ENCODE results near the gene GALNT9. TPM values are rescaled to one million over a fixed set of nuclear protein-coding genes. Genes with fewer than 3 reads are reported as not detected.

Gene GALNT9
- total RNA-seq, 4 donors from 2014 or later: 1.6 TPM; not detected in 3

DNA sequence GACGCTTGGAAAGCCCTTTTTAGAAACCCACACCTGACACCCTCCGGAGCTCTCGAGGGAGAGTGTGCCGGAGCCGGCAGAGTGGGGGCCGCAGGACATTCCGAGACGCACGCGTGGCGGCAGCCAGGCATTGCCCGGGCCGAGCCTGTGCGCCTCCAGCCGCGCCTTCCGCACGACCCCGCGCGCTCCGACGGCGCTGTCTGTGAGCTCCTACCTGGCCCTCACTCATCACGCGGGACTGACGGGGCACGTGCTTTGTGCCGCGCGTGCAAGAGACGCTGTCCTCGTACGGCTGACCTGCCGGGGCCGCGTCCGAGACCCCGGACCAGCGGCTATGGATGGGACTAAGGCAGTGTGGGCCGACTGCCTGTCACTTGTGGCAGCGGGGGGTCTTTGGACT lies 5.2 kb downstream of the GALNT9 start:
- Histone ChIP-seq H3K27ac (no peak overlapping the region), H3K36me3 (no peaks in the 10 kb centered on the region), H3K4me3 (no peak overlapping the region), H3K27me3 (peaks cover 0 to 47% of the 10 kb centered on the region in 2 donors), H3K4me1 (peaks cover 0 to 24% (median 2%) of the 10 kb centered on the region in 4 donors), H3K9me3 (no peaks in the 10 kb centered on the region)
- WGBS, 2 donors: 90 to 93% methylated on average over 42 of the region's 42 CpGs
- no peak for TF ChIP-seq EP300 (IDR thresholded peaks at IDR 0.05)
- TF ChIP-seq POLR2A (IDR thresholded peaks at IDR 0.05): no peak
- TF ChIP-seq, protein P1, sequence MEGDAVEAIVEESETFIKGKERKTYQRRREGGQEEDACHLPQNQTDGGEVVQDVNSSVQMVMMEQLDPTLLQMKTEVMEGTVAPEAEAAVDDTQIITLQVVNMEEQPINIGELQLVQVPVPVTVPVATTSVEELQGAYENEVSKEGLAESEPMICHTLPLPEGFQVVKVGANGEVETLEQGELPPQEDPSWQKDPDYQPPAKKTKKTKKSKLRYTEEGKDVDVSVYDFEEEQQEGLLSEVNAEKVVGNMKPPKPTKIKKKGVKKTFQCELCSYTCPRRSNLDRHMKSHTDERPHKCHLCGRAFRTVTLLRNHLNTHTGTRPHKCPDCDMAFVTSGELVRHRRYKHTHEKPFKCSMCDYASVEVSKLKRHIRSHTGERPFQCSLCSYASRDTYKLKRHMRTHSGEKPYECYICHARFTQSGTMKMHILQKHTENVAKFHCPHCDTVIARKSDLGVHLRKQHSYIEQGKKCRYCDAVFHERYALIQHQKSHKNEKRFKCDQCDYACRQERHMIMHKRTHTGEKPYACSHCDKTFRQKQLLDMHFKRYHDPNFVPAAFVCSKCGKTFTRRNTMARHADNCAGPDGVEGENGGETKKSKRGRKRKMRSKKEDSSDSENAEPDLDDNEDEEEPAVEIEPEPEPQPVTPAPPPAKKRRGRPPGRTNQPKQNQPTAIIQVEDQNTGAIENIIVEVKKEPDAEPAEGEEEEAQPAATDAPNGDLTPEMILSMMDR (IDR thresholded peaks at IDR 0.05): no peak
- no peak for DNase-seq (ENCODE audit: low spot score in 2 of 2)

GRCh38 chr12:132323171-132324010 lies 6.0 kb downstream of the GALNT9 start:
- H3K9me3 ChIP-seq: no peaks in the 10 kb centered on the region
- no peak overlapping the region for H3K4me3 ChIP-seq
- TF ChIP-seq POLR2A (IDR thresholded peaks at IDR 0.05) (no peak), EP300 (IDR thresholded peaks at IDR 0.05) (no peak)
- TF ChIP-seq, protein P1 (IDR thresholded peaks at IDR 0.05): no peak
- WGBS, 2 donors: 41 to 42% methylated on average over 37 to 44 of the region's 44 CpGs
- peaks cover 0 to 39% of the 10 kb centered on the region in 2 donors for H3K27me3 ChIP-seq
- no peak overlapping the region for H3K27ac ChIP-seq
- H3K36me3 ChIP-seq: no peaks in the 10 kb centered on the region
- DNase-seq (ENCODE audit: low spot score in 2 of 2): no peak
- H3K4me1 ChIP-seq: peaks cover 0 to 16% (median 2%) of the 10 kb centered on the region in 4 donors

DNA sequence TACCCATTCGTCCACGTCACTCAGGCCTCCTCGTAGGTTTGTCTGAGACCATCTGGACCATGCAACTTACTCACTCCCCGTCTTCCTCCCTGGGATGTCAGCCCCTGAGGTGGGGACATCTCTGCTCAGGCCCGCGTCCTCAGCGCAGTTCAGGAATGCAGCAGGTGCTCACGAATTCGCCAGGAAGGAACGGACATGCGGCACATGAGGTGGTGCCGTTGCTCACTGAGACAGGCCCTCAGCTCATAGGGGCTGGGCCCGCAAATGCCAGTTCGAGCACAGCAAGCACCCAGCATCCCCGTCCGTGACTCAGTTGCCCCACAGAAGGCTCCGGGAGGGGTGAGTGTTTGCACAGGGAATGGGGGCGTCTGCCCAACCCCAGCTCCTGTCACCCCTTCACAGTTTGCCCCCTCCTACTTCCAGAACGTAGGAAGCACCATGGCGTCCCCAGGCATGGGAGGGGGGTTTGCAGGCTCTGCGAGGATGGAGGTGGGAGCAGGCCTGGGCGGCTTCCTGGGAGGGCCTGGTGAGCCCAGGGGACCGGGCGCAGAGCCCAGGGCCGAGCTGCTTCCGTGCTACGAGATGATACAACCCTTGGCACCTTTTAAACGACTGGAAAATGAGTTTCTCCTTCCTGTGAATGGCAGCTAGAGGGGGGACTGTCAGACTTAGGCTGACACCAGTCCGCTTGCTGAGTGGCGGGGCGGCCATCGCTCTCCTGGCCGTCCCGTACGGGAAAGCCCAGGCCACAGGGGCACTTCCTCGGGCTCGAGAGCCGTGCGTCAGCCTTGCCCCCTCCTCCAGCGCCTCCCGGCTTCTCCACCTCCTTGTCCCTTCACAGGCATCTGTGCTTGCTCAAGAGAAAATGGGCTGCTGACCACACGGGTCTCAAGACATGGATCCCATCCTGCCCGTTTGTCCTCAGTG lies 6.9 kb downstream of the GALNT9 start:
- no peak overlapping the region for H3K27ac ChIP-seq
- no peak for TF ChIP-seq EP300 (IDR thresholded peaks at IDR 0.05)
- TF ChIP-seq POLR2A (IDR thresholded peaks at IDR 0.05): no peak
- TF ChIP-seq, protein P1 (IDR thresholded peaks at IDR 0.05): no peak

DNA sequence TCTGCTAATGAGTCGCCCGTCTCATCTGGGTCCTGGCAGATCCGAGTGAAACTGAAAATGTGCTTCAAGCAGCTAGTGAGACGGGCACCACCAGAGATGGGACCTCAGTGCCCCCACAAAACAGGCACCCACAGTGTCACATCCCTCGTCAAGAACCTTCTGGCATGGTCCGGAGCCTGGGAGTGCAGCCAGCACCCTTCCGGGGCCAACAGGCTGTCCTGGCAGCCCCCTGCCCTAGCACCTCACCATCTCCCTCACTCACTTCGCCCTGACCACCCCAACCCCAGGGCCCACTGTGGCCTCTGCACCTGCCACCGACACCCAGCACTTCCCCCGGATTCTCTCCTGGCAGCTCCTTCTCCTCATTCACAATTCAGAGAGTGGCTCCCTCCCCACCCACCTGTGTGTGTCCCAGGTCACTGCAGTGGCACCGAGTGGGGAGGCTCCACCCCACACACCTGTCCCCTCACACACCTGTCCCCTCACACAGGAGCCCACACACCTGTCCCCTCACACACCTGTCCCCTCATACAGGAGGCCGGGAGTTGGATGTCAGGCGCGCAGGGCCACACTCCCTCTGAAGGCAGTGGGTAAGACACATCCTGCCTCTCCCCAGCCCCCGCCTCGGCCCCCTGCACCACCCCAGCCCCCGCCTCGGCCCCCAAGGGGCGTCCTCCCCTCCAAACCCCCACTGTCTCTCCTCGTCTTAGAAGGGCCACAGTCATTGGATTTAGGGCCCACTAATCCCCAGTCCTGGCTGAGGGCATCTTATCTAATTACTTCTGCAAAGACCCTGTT lies 7.9 kb downstream of the GALNT9 start:
- Histone ChIP-seq H3K4me3 (no peak overlapping the region), H3K4me1 (no peaks in the 10 kb centered on the region), H3K27me3 (peaks cover 0 to 27% of the 10 kb centered on the region in 2 donors), H3K27ac (no peak overlapping the region), H3K36me3 (no peaks in the 10 kb centered on the region), H3K9me3 (no peaks in the 10 kb centered on the region)
- TF ChIP-seq, protein P1 (IDR thresholded peaks at IDR 0.05): no peak
- TF ChIP-seq EP300 (IDR thresholded peaks at IDR 0.05) (no peak), POLR2A (IDR thresholded peaks at IDR 0.05) (no peak)
- no peak for DNase-seq (ENCODE audit: low spot score in 2 of 2)
- 79 to 87% methylated on average over 16 to 20 of the region's 20 CpGs for WGBS, 2 donors

More for the DNA sequence above, 6.9 kb downstream of the GALNT9 start:
- WGBS, 2 donors: 52 to 65% methylated on average over 40 to 41 of the region's 43 CpGs
- no peak for DNase-seq (ENCODE audit: low spot score in 2 of 2)
- Histone ChIP-seq H3K4me3 (no peak overlapping the region), H3K9me3 (no peaks in the 10 kb centered on the region), H3K4me1 (peaks cover 0 to 7% (median 0%) of the 10 kb centered on the region in 4 donors), H3K36me3 (no peaks in the 10 kb centered on the region), H3K27me3 (peaks cover 0 to 32% of the 10 kb centered on the region in 2 donors)

Data from tibial nerve (tissue), 4 donors.